CD4-positive, alpha-beta memory T cell (primary cell): ENCODE data around the gene ZNF610. TPM values are rescaled to one million over a fixed set of nuclear protein-coding genes. Genes with fewer than 3 reads are reported as not detected.
"Not testable (repeated sequence)": the region's sequence is repeated elsewhere in the genome, so short reads cannot be mapped to it uniquely, and the experiment has no call there.

Experiments used
- CTCF ChIA-PET: fragments of 350-600 bp; sonication (Branson Sonifier 250); formaldehyde crosslinking; loops from one replicate; lab custom pipeline; 2021; ENCODE audit warnings: inconsistent platforms; ENCODE audit not compliant: partially characterized antibody; lab: Charles Lee
- POLR2A ChIA-PET: fragments of 350-600 bp; sonication (Branson Sonifier 250); formaldehyde crosslinking; loops from one replicate; lab custom pipeline; 2021; ENCODE audit not compliant: partially characterized antibody; lab: Charles Lee
- DNase-seq, 5 donors: peaks; one replicate each; pipeline versions ENCODE4 v3.0.0 to v3.0.0-alpha.2; 2020 to 2022; ENCODE audit warnings: mixed read lengths in 1 of 5
- H3K27ac ChIP-seq: one replicate; pipeline ENCODE4 v1.7.0; 2013; ENCODE audit warnings: low read depth, low read length
- H3K27me3 ChIP-seq: 2 replicates; pipeline ENCODE4 v1.7.0; 2013; ENCODE audit warnings: mild to moderate bottlenecking, low read length, moderate library complexity; ENCODE audit not compliant: insufficient read depth
- H3K36me3 ChIP-seq: 2 replicates; pipeline ENCODE4 v1.7.0; 2013; ENCODE audit warnings: mild to moderate bottlenecking, low read length, moderate library complexity; ENCODE audit not compliant: insufficient read depth
- H3K4me1 ChIP-seq: 2 replicates; pipeline ENCODE4 v1.7.0; 2013; ENCODE audit warnings: mild to moderate bottlenecking, low read length, moderate library complexity; ENCODE audit not compliant: insufficient read depth
- H3K4me3 ChIP-seq, 2 donors: one replicate each; pipeline ENCODE4 v1.7.0; 2013; ENCODE audit warnings: low read length in 2 of 2, mild to moderate bottlenecking in 1 of 2
- H3K9me3 ChIP-seq, 2 donors: one replicate each; pipeline ENCODE4 v1.7.0; 2013; ENCODE audit warnings: low read length in 2 of 2, control low read depth in 1 of 2; ENCODE audit not compliant: control insufficient read depth in 1 of 2
- H3K27ac Mint-ChIP-seq, 7 donors: one replicate each; pipeline ENCODE4 v1.8.0; 2020 to 2021; ENCODE audit warnings: mixed read lengths in 7 of 7, mild to moderate bottlenecking in 6 of 7, inconsistent platforms in 3 of 7, moderate library complexity in 3 of 7
- H3K27me3 Mint-ChIP-seq, 2 donors: one replicate each; pipeline ENCODE4 v1.8.0; 2020 to 2021; ENCODE audit warnings: mixed read lengths in 2 of 2
- H3K36me3 Mint-ChIP-seq, 2 donors: one replicate each; pipeline ENCODE4 v1.8.0; 2020 to 2021; ENCODE audit warnings: mixed read lengths in 2 of 2, inconsistent platforms in 1 of 2, mild to moderate bottlenecking in 1 of 2
- H3K4me1 Mint-ChIP-seq, 4 donors: one replicate each; pipeline ENCODE4 v1.8.0; 2020 to 2021; ENCODE audit warnings: mixed read lengths in 4 of 4, mild to moderate bottlenecking in 1 of 4
- H3K4me3 Mint-ChIP-seq, 8 donors: one replicate each; pipeline ENCODE4 v1.8.0; 2020 to 2021; ENCODE audit warnings: mixed read lengths in 8 of 8, mild to moderate bottlenecking in 7 of 8, moderate library complexity in 6 of 8, inconsistent platforms in 3 of 8
- H3K9me3 Mint-ChIP-seq, 8 donors: one replicate each; pipeline ENCODE4 v1.8.0; 2020 to 2021; ENCODE audit warnings: mixed read lengths in 8 of 8, mild to moderate bottlenecking in 5 of 8, inconsistent platforms in 3 of 8, moderate library complexity in 1 of 8
- intact Hi-C: fragments of 100-400 bp; cut with micrococcal nuclease; formaldehyde crosslinking; loops from one replicate; pipeline ENCODE4 v1.15.1; 2023
- polyA plus RNA-seq, 2 donors: library from polyadenylated mRNA; unstranded; fragments of 300-500 nt; fragmentation: Illumina TruSeq; gene quantifications; one replicate each; pipeline ENCODE4 v1.2.3, GENCODE V29; 2021
- total RNA-seq, 2 experiments: library from RNA; stranded (reverse); gene quantifications; one replicate each; pipeline ENCODE4 v1.2.3, GENCODE V29; 2021

ZNF610 gene
- 1 to 10 TPM; 4.8 to 6.0 TPM for total RNA-seq
- 1 to 10 TPM; 1.1 to 1.2 TPM for polyA plus RNA-seq

- H3K36me3 ChIP-seq: no peaks in the 10 kb centered on the region
- H3K4me3 Mint-ChIP-seq: peak within 1 kb of the TSS; percentile 97 to 99 (median 98)
- peaks cover 0 to 63% (median 46%) of the 10 kb centered on the region in 8 donors for H3K9me3 Mint-ChIP-seq
- H3K27me3 ChIP-seq: no peaks in the 10 kb centered on the region
- intact Hi-C loops: loop anchor here (1.0 to 2.0 kb wide), 4 partner anchors 33 to 302 kb away; partner anchors contain the start of genes ZNF480, ZNF528, ZNF83 and ZNF880
- H3K27me3 Mint-ChIP-seq: no peaks in the 10 kb centered on the region
- peaks cover 12 to 18% (median 15%) of the 10 kb centered on the region in 4 donors for H3K4me1 Mint-ChIP-seq
- H3K36me3 Mint-ChIP-seq: peaks cover 29 to 36% of the 10 kb centered on the region in 2 donors
- peaks cover 5 to 22% of the 10 kb centered on the region in 2 donors for H3K9me3 ChIP-seq
- H3K27ac ChIP-seq: peak within 1 kb of the TSS; percentile 68
- CTCF ChIA-PET: interaction anchor here (1.0 kb wide), 1 partner anchor 33 kb away, joined by 3 read pairs; the partner anchor contains the start of gene ZNF880
- POLR2A ChIA-PET: interaction anchor here (1.0 to 2.2 kb wide), 3 partner anchors 33 to 62 kb away, joined by 3 to 11 read pairs (median 6); partner anchors contain the start of genes ZNF528 and ZNF880
- H3K27ac Mint-ChIP-seq: peak within 1 kb of the TSS; percentile 93 to 98 (median 97)
- peaks cover 8% of the 10 kb centered on the region for H3K4me1 ChIP-seq
- peak; percentile 82 to 85 (median 83) for DNase-seq
- H3K4me3 ChIP-seq: peak within 1 kb of the TSS; percentile 76 to 94
Observed at GRCh38 chr19:52336117-52336790, at the start of gene ZNF610. ZNF610 (plus strand) TSS chr19:52336243; CDS start chr19:52349173, 12,930 bp downstream.

GRCh38 chr19:52286256-52286655 lies 49.8 kb upstream of the ZNF610 start:
- peaks cover 2 to 80% (median 53%) of the 10 kb centered on the region in 8 donors for H3K9me3 Mint-ChIP-seq
- peak overlapping the region in 1 of 7 donors; percentile 66 for H3K27ac Mint-ChIP-seq
- CTCF ChIA-PET: no interaction called here

GRCh38 chr19:52291781-52292180 lies 44.3 kb upstream of the ZNF610 start:
- DNase-seq: no peak
- Mint-ChIP-seq H3K27me3 (no peaks in the 10 kb centered on the region), H3K4me1 (peaks cover 2 to 5% (median 5%) of the 10 kb centered on the region in 4 donors), H3K4me3 (no peak overlapping the region), H3K9me3 (peaks cover 0 to 66% (median 50%) of the 10 kb centered on the region in 8 donors), H3K27ac (peak overlapping the region in 3 of 7 donors; percentile 26 to 53 (median 51)), H3K36me3 (peaks cover 39 to 47% of the 10 kb centered on the region in 2 donors)
- Histone ChIP-seq H3K27ac (no peak overlapping the region), H3K27me3 (no peaks in the 10 kb centered on the region), H3K4me3 (no peak overlapping the region), H3K4me1 (peaks cover 8% of the 10 kb centered on the region), H3K9me3 (peaks cover 0 to 5% of the 10 kb centered on the region in 2 donors), H3K36me3 (peaks cover 13% of the 10 kb centered on the region)
- ChIA-PET CTCF (no interaction called here), POLR2A (no interaction called here)
- intact Hi-C loops: loop anchor here (10.0 kb wide), 2 partner anchors 267 to 903 kb away; partner anchors contain the start of genes ZNF614 and ZNF665

More at GRCh38 chr19:52286256-52286655, 49.8 kb upstream of the ZNF610 start:
- no peak overlapping the region for H3K27ac ChIP-seq
- no peaks in the 10 kb centered on the region for H3K9me3 ChIP-seq
- peaks cover 60% of the 10 kb centered on the region for H3K36me3 ChIP-seq
- H3K4me3 ChIP-seq: no peak overlapping the region
- H3K27me3 ChIP-seq: no peaks in the 10 kb centered on the region
- intact Hi-C loops: no loop called here
- Mint-ChIP-seq H3K4me1 (peaks cover 0 to 8% (median 4%) of the 10 kb centered on the region in 4 donors), H3K36me3 (peaks cover 74 to 89% of the 10 kb centered on the region in 2 donors), H3K27me3 (no peaks in the 10 kb centered on the region), H3K4me3 (peak overlapping the region in 2 of 8 donors; percentile 15 to 25)
- H3K4me1 ChIP-seq: no peaks in the 10 kb centered on the region
- DNase-seq: no peak
- POLR2A ChIA-PET: interaction anchor here (2.1 kb wide), 1 partner anchor 10 kb away, joined by 6 read pairs; the partner anchor contains the start of gene ZNF480

- DNase-seq, H3K27me3 Mint-ChIP-seq, POLR2A ChIA-PET, H3K4me3 Mint-ChIP-seq, H3K27me3 ChIP-seq, H3K4me3 ChIP-seq, H3K9me3 ChIP-seq, CTCF ChIA-PET, H3K27ac ChIP-seq, H3K27ac Mint-ChIP-seq: not testable (repeated sequence)
- intact Hi-C loops: loop anchor here (10.0 kb wide), 2 partner anchors 268 to 902 kb away; partner anchors contain the start of genes ZNF614 and ZNF665
- Histone ChIP-seq H3K36me3 (peaks cover 13% of the 10 kb centered on the region), H3K4me1 (peaks cover 14% of the 10 kb centered on the region)
- Mint-ChIP-seq H3K36me3 (peaks cover 42 to 46% of the 10 kb centered on the region in 2 donors), H3K4me1 (peaks cover 8 to 15% (median 12%) of the 10 kb centered on the region in 4 donors), H3K9me3 (peaks cover 0 to 66% (median 44%) of the 10 kb centered on the region in 8 donors)
Observed at GRCh38 chr19:52292946-52293345, 43.1 kb upstream of the ZNF610 start.

GRCh38 chr19:52296400-52296772 lies 39.7 kb upstream of the ZNF610 start:
- H3K27ac Mint-ChIP-seq: peak overlapping the region; percentile 57 to 100 (median 75)
- peaks cover 12% of the 10 kb centered on the region for H3K36me3 ChIP-seq
- peaks cover 17 to 24% (median 19%) of the 10 kb centered on the region in 4 donors for H3K4me1 Mint-ChIP-seq
- CTCF ChIA-PET: interaction anchor here (0.9 kb wide), 1 partner anchor 303 kb away, joined by 3 read pairs; no protein-coding TSS in a partner anchor
- H3K4me3 ChIP-seq: peak overlapping the region; percentile 89 to 92
- peak overlapping the region; percentile 60 for H3K27ac ChIP-seq
- H3K4me1 ChIP-seq: peaks cover 16% of the 10 kb centered on the region
- peaks cover 2 to 73% (median 47%) of the 10 kb centered on the region in 8 donors for H3K9me3 Mint-ChIP-seq
- POLR2A ChIA-PET: interaction anchor here (0.8 to 2.6 kb wide), 5 partner anchors 10 to 341 kb away, joined by 3 to 6 read pairs (median 3); partner anchors contain the start of genes PPP2R1A and ZNF83
- peaks cover 0 to 3% of the 10 kb centered on the region in 2 donors for H3K27me3 Mint-ChIP-seq
- peaks cover 0 to 5% of the 10 kb centered on the region in 2 donors for H3K9me3 ChIP-seq
- H3K27me3 ChIP-seq: no peaks in the 10 kb centered on the region
- peaks cover 52% of the 10 kb centered on the region in 2 donors for H3K36me3 Mint-ChIP-seq
- peak overlapping the region; percentile 85 to 90 (median 88) for H3K4me3 Mint-ChIP-seq
- intact Hi-C loops: loop anchor here (2.0 to 10.0 kb wide), 4 partner anchors 40 to 898 kb away; partner anchors contain the start of genes ZNF432, ZNF610, ZNF614 and ZNF665
- DNase-seq: peak in 1 of 5 donors; percentile 44

- Mint-ChIP-seq H3K36me3 (peaks cover 56 to 57% of the 10 kb centered on the region in 2 donors), H3K9me3 (peaks cover 2 to 75% (median 50%) of the 10 kb centered on the region in 8 donors), H3K4me1 (peaks cover 17 to 24% (median 19%) of the 10 kb centered on the region in 4 donors), H3K4me3 (peak within 1 kb of the TSS; percentile 94 to 99 (median 96)), H3K27ac (peak within 1 kb of the TSS; percentile 97 to 100 (median 98)), H3K27me3 (peaks cover 0 to 3% of the 10 kb centered on the region in 2 donors)
- peaks cover 0 to 5% of the 10 kb centered on the region in 2 donors for H3K9me3 ChIP-seq
- intact Hi-C loops: loop anchor here (1.0 to 10.0 kb wide), 7 partner anchors 28 to 898 kb away; partner anchors contain the start of genes ZNF432, ZNF610, ZNF614 and ZNF665
- CTCF ChIA-PET: interaction anchor here (0.9 kb wide), 1 partner anchor 302 kb away, joined by 3 read pairs; no protein-coding TSS in a partner anchor
- H3K27me3 ChIP-seq: no peaks in the 10 kb centered on the region
- H3K36me3 ChIP-seq: peaks cover 17% of the 10 kb centered on the region
- H3K4me3 ChIP-seq: peak within 1 kb of the TSS; percentile 89 to 92
- peak; percentile 87 to 89 (median 87) for DNase-seq
- POLR2A ChIA-PET: interaction anchor here (0.8 to 2.6 kb wide), 5 partner anchors 11 to 341 kb away, joined by 3 to 6 read pairs (median 3); partner anchors contain the start of genes PPP2R1A and ZNF83
- H3K27ac ChIP-seq: peak within 1 kb of the TSS; percentile 72
- peaks cover 16% of the 10 kb centered on the region for H3K4me1 ChIP-seq
Observed at GRCh38 chr19:52296773-52297600, 39.1 kb upstream of the ZNF610 start, which contains the start of gene ZNF480. ZNF480 (plus strand) TSS chr19:52297169; CDS start chr19:52300413, 3,244 bp downstream.
